ENCODE results near the gene MSI2.

- peak; percentile 53 for TF ChIP-seq CTCF (IDR thresholded peaks at IDR 0.05)
- TF ChIP-seq MXI1 (IDR thresholded peaks at IDR 0.05; ENCODE audit: low read depth, low read length), result no peak; the same call in 1 of the 2 replicates
- no peak for TF ChIP-seq EZH2phosphoT487 (IDR thresholded peaks at IDR 0.05; ENCODE audit: borderline replicate concordance, low read depth)
- no peak for TF ChIP-seq FOXM1 (IDR thresholded peaks at IDR 0.05; ENCODE audit: low read depth)
- peak; percentile 59 for TF ChIP-seq SMC3 (IDR thresholded peaks at IDR 0.05; ENCODE audit: low read depth, low read length)
- TF ChIP-seq RFX5 (IDR thresholded peaks at IDR 0.05; ENCODE audit: low read length), result no peak
- TF ChIP-seq, protein P1, sequence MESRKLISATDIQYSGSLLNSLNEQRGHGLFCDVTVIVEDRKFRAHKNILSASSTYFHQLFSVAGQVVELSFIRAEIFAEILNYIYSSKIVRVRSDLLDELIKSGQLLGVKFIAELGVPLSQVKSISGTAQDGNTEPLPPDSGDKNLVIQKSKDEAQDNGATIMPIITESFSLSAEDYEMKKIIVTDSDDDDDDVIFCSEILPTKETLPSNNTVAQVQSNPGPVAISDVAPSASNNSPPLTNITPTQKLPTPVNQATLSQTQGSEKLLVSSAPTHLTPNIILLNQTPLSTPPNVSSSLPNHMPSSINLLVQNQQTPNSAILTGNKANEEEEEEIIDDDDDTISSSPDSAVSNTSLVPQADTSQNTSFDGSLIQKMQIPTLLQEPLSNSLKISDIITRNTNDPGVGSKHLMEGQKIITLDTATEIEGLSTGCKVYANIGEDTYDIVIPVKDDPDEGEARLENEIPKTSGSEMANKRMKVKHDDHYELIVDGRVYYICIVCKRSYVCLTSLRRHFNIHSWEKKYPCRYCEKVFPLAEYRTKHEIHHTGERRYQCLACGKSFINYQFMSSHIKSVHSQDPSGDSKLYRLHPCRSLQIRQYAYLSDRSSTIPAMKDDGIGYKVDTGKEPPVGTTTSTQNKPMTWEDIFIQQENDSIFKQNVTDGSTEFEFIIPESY (IDR thresholded peaks at IDR 0.05; ENCODE audit: borderline replicate concordance, low read depth), result no peak
- no peak for TF ChIP-seq POLR2AphosphoS5 (IDR thresholded peaks at IDR 0.05; ENCODE audit: low read depth, low read length)
- TF ChIP-seq FOXJ3 (CRISPR knock-in tag; IDR thresholded peaks at IDR 0.05), result no peak; the same call in 1 of the 2 replicates
- TF ChIP-seq REST (IDR thresholded peaks at IDR 0.05; ENCODE audit: low read depth, low read length), result no peak
- TF ChIP-seq TEAD4 (IDR thresholded peaks at IDR 0.05; ENCODE audit: borderline replicate concordance, insufficient read depth), result no peak
- TF ChIP-seq RXRA (IDR thresholded peaks at IDR 0.05; ENCODE audit: borderline replicate concordance, low read depth), result no peak
- TF ChIP-seq, protein P2, sequence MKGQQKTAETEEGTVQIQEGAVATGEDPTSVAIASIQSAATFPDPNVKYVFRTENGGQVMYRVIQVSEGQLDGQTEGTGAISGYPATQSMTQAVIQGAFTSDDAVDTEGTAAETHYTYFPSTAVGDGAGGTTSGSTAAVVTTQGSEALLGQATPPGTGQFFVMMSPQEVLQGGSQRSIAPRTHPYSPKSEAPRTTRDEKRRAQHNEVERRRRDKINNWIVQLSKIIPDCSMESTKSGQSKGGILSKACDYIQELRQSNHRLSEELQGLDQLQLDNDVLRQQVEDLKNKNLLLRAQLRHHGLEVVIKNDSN (IDR thresholded peaks at IDR 0.05; ENCODE audit: borderline replicate concordance, low read depth), result no peak
- peak; percentile 60 for TF ChIP-seq CHD2 (IDR thresholded peaks at IDR 0.05; ENCODE audit: low read length, partially characterized antibody)
Observed at GRCh38 chr17:57440522-57441269, 184.4 kb downstream of the MSI2 start.
